Colonic mucosa (tissue), 4 donors: Measurements from ENCODE around the gene KRTAP10-7. TPM values are rescaled to one million over a fixed set of nuclear protein-coding genes. Genes with fewer than 3 reads are reported as not detected.
A peak's percentile ranks its signal among the peaks of the same experiment; 100 is the strongest.

Experiments
- DNase-seq: peaks from one replicate; pipeline ENCODE4 v3.0.0-alpha.2; 2020
- H3K27ac ChIP-seq: fragments of 200-600 bp; one replicate; pipeline ENCODE4 v1.8.0; 2021
- H3K27me3 ChIP-seq: fragments of 200-600 bp; one replicate; pipeline ENCODE4 v1.8.0; 2021
- H3K36me3 ChIP-seq: fragments of 200-600 bp; one replicate; pipeline ENCODE4 v1.8.0; 2021
- H3K4me1 ChIP-seq: fragments of 200-600 bp; one replicate; pipeline ENCODE4 v1.8.0; 2021; ENCODE audit warnings: mild to moderate bottlenecking
- H3K4me3 ChIP-seq: fragments of 200-600 bp; one replicate; pipeline ENCODE4 v1.8.0; 2021
- H3K9ac ChIP-seq, 2 donors: one replicate each; pipeline ENCODE4 v1.7.0; 2013; ENCODE audit warnings: control low read depth in 2 of 2, low read depth in 2 of 2, low read length in 2 of 2
- H3K9me3 ChIP-seq: fragments of 200-600 bp; one replicate; pipeline ENCODE4 v1.8.0; 2021
- intact Hi-C: fragments of 100-400 bp; cut with DNase I; formaldehyde crosslinking; loops from one replicate; pipeline ENCODE4 v1.14.1; 2022
- total RNA-seq, 2 donors: library from RNA; stranded (reverse); fragmentation: NEBNext Ultra II Directional in 1 of 2; extraction: Animal tissue kit (Norgen Biotek cat#: 25700) in 1 of 2; gene quantifications; one replicate each; pipeline ENCODE4 v1.2.1, GENCODE V29; 2021
- TF ChIP-seq, protein P1 (sequence below): fragments of 200-600 bp; IDR thresholded peaks from one replicate; pipeline ENCODE4 v1.8.0; 2022; ENCODE audit warnings: antibody characterized with exemption, mild to moderate bottlenecking
- donor health status: healthy.
- donor health status: DM: no; HTN: no; CAD: no.
- donor health status: DM: no; HTN: no; CAD: no.

The KRTAP10-7 gene
- total RNA-seq, 2 donors from 2014 or later: not detected

DNA sequence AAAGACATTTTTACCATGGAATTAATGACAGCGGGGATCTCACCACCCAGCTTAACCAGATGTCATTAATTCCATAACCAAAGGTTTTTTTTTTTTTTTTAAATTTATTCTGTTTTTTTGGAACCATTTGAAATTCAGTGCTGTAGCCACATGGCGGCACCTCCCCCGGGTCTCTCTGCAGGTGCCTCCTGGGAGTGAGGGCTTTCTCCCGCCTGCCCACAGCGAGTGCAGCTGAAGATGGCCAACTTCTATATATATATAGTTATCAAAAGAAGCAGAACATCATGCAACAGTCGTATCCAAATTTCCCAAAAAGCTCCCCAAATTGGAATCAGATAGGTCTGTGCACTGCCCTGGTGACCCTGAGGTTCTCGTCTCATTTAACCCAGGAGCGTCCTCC, 15.1 kb downstream of the KRTAP10-7 start:
- H3K9me3 ChIP-seq: no peaks in the 10 kb centered on the region
- intact Hi-C loops: no loop called here
- no peaks in the 10 kb centered on the region for H3K27me3 ChIP-seq
- H3K36me3 ChIP-seq: no peaks in the 10 kb centered on the region
- H3K9ac ChIP-seq: no peak overlapping the region
- H3K4me1 ChIP-seq: no peaks in the 10 kb centered on the region
- TF ChIP-seq, protein P1, sequence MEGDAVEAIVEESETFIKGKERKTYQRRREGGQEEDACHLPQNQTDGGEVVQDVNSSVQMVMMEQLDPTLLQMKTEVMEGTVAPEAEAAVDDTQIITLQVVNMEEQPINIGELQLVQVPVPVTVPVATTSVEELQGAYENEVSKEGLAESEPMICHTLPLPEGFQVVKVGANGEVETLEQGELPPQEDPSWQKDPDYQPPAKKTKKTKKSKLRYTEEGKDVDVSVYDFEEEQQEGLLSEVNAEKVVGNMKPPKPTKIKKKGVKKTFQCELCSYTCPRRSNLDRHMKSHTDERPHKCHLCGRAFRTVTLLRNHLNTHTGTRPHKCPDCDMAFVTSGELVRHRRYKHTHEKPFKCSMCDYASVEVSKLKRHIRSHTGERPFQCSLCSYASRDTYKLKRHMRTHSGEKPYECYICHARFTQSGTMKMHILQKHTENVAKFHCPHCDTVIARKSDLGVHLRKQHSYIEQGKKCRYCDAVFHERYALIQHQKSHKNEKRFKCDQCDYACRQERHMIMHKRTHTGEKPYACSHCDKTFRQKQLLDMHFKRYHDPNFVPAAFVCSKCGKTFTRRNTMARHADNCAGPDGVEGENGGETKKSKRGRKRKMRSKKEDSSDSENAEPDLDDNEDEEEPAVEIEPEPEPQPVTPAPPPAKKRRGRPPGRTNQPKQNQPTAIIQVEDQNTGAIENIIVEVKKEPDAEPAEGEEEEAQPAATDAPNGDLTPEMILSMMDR: no peak
- DNase-seq: no peak
- H3K27ac ChIP-seq: no peak overlapping the region
- H3K4me3 ChIP-seq: no peak overlapping the region

GRCh38 chr21:44615911-44616590, 15.7 kb downstream of the KRTAP10-7 start:
- H3K9ac ChIP-seq: no peak overlapping the region
- DNase-seq: no peak
- no peak overlapping the region for H3K4me3 ChIP-seq
- no peaks in the 10 kb centered on the region for H3K4me1 ChIP-seq
- H3K27ac ChIP-seq: no peak overlapping the region
- intact Hi-C loops: no loop called here
- no peaks in the 10 kb centered on the region for H3K27me3 ChIP-seq
- no peaks in the 10 kb centered on the region for H3K36me3 ChIP-seq
- no peaks in the 10 kb centered on the region for H3K9me3 ChIP-seq
- TF ChIP-seq, protein P1: no peak

DNA sequence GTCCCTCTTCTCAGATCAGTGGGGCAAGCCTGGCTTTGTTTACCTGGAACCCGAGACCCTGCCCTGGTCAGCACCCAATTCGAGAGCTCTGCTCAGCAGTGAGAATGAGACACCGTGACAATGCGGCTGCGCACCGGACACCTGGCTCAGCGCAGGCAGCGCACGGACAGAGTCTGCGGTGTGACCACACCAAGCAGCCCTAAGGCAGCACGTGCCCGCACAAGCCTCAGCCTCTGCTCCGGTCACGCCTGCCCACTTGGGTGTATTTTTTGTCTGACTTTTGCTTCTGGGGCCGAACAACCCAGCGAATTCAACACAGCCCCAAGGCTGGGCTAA, 16.2 kb downstream of the KRTAP10-7 start:
- Histone ChIP-seq H3K36me3 (no peaks in the 10 kb centered on the region), H3K9me3 (no peaks in the 10 kb centered on the region), H3K9ac (no peak overlapping the region), H3K4me1 (no peaks in the 10 kb centered on the region), H3K27me3 (no peaks in the 10 kb centered on the region), H3K27ac (no peak overlapping the region), H3K4me3 (no peak overlapping the region)
- intact Hi-C loops: no loop called here
- TF ChIP-seq, protein P1: no peak
- DNase-seq: no peak

DNA sequence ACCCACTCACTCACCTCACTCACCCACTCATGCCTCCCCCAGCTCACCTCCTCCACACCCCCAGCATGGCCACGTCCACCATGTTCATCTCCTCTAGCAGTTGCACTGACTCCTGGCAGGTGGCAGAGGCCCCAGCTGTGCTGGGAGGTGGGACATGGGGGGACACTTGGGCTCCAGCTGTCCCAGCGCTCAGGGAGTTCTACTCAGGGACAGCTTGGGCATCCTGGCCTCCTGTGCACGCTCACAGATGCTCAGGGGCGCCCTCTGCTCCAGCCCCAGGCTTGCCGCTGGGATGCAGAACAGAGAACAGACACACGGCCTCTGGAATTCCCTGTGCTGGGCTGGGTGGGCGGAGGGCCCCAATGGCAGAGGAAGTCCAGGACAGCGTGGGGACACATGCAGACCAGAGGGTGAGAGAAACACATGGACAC, 16.7 kb downstream of the KRTAP10-7 start:
- no peaks in the 10 kb centered on the region for H3K36me3 ChIP-seq
- no peak overlapping the region for H3K9ac ChIP-seq
- no peaks in the 10 kb centered on the region for H3K9me3 ChIP-seq
- no peaks in the 10 kb centered on the region for H3K4me1 ChIP-seq
- no peak overlapping the region for H3K27ac ChIP-seq
- intact Hi-C loops: no loop called here
- H3K27me3 ChIP-seq: no peaks in the 10 kb centered on the region
- no peak for DNase-seq
- TF ChIP-seq, protein P1: no peak
- no peak overlapping the region for H3K4me3 ChIP-seq

GRCh38 chr21:44618504-44618903, 18.1 kb downstream of the KRTAP10-7 start:
- Histone ChIP-seq H3K27ac (no peak overlapping the region), H3K27me3 (no peaks in the 10 kb centered on the region), H3K4me1 (no peaks in the 10 kb centered on the region), H3K9ac (no peak overlapping the region), H3K36me3 (no peaks in the 10 kb centered on the region), H3K4me3 (no peak overlapping the region), H3K9me3 (no peaks in the 10 kb centered on the region)
- DNase-seq: peak; percentile 34
- intact Hi-C loops: no loop called here
- TF ChIP-seq, protein P1: no peak
